ENCODE results near the gene FBXO48. TPM values are rescaled to one million over a fixed set of nuclear protein-coding genes. Genes with fewer than 3 reads are reported as not detected.

The FBXO48 gene
- total RNA-seq, 4 donors from 2014 or later, result 0.98 to 2.2 (median 1.7) TPM

DNA sequence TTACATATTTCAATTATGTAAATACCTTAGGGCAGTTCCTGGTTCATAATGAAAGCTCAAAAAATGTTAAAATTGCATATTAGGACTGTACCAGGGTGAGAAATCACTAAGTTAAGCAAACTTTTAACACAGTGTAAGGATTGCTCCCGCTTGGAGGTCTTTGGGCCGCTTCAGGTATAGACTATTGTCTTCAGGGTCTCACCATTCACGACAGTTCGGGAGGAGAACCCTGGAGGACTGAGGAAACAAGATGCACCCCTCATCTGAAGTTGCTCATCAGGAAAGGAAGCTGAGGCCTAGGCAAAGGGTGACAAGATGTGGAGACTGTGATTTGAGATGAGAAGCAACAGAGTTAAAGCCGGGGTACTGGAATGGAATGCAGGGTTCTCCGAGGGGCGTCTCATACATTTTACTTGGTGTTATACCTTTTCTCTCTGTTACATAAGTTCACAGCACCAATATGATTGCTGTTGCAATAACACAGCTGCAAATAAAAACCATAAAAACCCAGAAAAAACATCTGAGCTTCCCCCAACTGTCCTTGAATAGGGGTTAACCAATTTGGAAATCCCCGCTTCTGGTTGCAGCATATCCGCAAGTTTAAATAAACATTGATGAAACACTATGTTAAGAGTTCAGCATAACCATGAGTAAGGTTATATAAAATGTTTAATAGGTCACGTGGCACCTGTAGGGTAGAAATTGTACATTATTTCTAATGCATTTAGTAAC is 40.1 kb downstream of the FBXO48 start:
- 78 to 82% methylated on average over 10 of the region's 10 CpGs for WGBS, 2 donors
- TF ChIP-seq, protein P1, sequence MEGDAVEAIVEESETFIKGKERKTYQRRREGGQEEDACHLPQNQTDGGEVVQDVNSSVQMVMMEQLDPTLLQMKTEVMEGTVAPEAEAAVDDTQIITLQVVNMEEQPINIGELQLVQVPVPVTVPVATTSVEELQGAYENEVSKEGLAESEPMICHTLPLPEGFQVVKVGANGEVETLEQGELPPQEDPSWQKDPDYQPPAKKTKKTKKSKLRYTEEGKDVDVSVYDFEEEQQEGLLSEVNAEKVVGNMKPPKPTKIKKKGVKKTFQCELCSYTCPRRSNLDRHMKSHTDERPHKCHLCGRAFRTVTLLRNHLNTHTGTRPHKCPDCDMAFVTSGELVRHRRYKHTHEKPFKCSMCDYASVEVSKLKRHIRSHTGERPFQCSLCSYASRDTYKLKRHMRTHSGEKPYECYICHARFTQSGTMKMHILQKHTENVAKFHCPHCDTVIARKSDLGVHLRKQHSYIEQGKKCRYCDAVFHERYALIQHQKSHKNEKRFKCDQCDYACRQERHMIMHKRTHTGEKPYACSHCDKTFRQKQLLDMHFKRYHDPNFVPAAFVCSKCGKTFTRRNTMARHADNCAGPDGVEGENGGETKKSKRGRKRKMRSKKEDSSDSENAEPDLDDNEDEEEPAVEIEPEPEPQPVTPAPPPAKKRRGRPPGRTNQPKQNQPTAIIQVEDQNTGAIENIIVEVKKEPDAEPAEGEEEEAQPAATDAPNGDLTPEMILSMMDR (IDR thresholded peaks at IDR 0.05), result no peak
- TF ChIP-seq POLR2A (IDR thresholded peaks at IDR 0.05), result no peak
- no peak overlapping the region for H3K4me3 ChIP-seq (ENCODE audit: low read depth, poor library complexity, severe bottlenecking)
- DNase-seq (ENCODE audit: low spot score in 2 of 2), result no peak
- intact Hi-C loops (cut with DNase I; ENCODE audit: low total_unique reads), result no loop called here

DNA sequence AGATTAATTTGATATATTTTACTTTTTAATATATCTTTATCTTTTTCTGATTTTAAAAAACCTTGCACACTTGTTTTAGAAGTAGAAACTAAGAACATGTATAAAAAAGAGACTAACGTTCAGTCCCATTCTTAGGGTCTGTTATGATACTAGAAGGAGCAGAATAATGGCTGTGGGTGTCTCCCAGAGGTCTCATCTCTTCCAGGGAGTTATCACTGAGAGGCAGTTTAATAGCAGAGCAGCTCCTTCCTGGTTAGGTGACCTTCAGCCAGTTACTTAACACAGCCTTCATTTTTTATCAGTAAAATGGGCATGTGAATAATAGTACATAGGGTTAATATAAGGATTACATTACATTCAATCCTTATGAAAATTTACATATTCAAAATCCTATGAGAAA is 40.6 kb downstream of the FBXO48 start:
- H3K4me3 ChIP-seq (ENCODE audit: low read depth, poor library complexity, severe bottlenecking), result no peak overlapping the region
- no peak for DNase-seq (ENCODE audit: low spot score in 2 of 2)
- intact Hi-C loops (cut with DNase I; ENCODE audit: low total_unique reads), result no loop called here
- TF ChIP-seq, protein P1 (IDR thresholded peaks at IDR 0.05), result no peak
- no peak for TF ChIP-seq POLR2A (IDR thresholded peaks at IDR 0.05)
- WGBS, 2 donors, result 84 to 95% methylated on average over 1 of the region's 1 CpG

GRCh38 chr2:68425503-68425902 is 41.6 kb downstream of the FBXO48 start:
- TF ChIP-seq POLR2A (IDR thresholded peaks at IDR 0.05), result no peak
- TF ChIP-seq, protein P1 (IDR thresholded peaks at IDR 0.05), result no peak
- WGBS, 2 donors, result 69 to 77% methylated on average over 3 of the region's 3 CpGs
- no peak overlapping the region for H3K4me3 ChIP-seq (ENCODE audit: low read depth, poor library complexity, severe bottlenecking)
- DNase-seq (ENCODE audit: low spot score in 2 of 2), result no peak
- intact Hi-C loops (cut with DNase I; ENCODE audit: low total_unique reads), result no loop called here

DNA sequence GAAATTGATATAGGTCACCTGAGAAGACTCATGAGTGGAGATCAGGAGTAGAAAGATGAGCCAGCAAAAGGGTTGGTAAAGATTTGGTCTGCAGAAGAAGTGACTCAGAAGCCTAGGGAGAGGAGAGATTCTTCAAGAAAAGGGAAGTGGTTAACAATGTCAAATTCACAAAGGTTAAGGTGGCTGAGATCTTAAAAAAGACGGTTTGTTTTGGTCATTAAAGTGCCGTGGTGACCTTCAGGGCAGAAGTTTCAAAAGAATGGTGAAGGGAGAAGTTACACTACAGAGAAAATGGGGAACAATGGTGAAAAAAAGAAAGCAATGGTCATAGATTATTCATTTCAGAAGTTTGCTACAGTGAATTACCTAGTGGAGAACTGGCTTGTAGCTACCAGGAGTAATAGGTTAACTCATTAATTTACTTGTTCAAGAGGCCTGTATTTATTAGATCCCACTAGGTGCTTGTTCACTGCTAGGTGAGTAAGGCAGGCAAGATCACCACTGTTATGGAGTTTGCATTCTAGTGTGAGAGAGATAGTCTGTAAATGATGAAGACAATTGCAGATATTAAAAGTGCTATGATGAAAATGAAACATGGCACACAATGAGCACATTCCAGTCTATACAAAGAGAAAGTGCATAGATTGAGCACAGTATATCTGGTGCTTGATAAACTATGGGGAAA is 43.0 kb downstream of the FBXO48 start:
- intact Hi-C loops (cut with DNase I; ENCODE audit: low total_unique reads), result no loop called here
- H3K4me3 ChIP-seq (ENCODE audit: low read depth, poor library complexity, severe bottlenecking), result no peak overlapping the region
- 62 to 66% methylated on average over 2 of the region's 2 CpGs for WGBS, 2 donors
- TF ChIP-seq POLR2A (IDR thresholded peaks at IDR 0.05), result no peak
- TF ChIP-seq, protein P1 (IDR thresholded peaks at IDR 0.05), result no peak
- no peak for DNase-seq (ENCODE audit: low spot score in 2 of 2)

- intact Hi-C loops (cut with DNase I; ENCODE audit: low total_unique reads), result no loop called here
- no peak overlapping the region for H3K4me3 ChIP-seq (ENCODE audit: low read depth, poor library complexity, severe bottlenecking)
- TF ChIP-seq, protein P1 (IDR thresholded peaks at IDR 0.05), result no peak
- TF ChIP-seq POLR2A (IDR thresholded peaks at IDR 0.05), result no peak
- DNase-seq (ENCODE audit: low spot score in 2 of 2), result no peak
- WGBS, 2 donors, result 74 to 83% methylated on average over 3 of the region's 3 CpGs
These were observed 46.7 kb downstream of the FBXO48 start for GRCh38 chr2:68420254-68420910.
